GM12873 (cell line): ENCODE results near the gene RNF186.
A peak's percentile ranks its signal among the peaks of the same experiment; 100 is the strongest.

Experiments used
- CTCF ChIP-seq: IDR thresholded peaks from 2 replicates; pipeline ENCODE4 v1.5.1; 2012; ENCODE audit warnings: low read depth, mild to moderate bottlenecking, moderate library complexity, low read length, control low read depth; ENCODE audit not compliant: insufficient read depth; ENCODE audit errors: missing control alignments

The RNF186 gene

GRCh38 chr1:19799230-19800075 is 15.6 kb downstream of the RNF186 start, which contains the start of gene TMCO4:
Gene TMCO4 (minus strand): TSS chr1:19799916. CDS start chr1:19780758, 19,158 bp downstream.
- TF ChIP-seq CTCF: peak; percentile 45

GRCh38 chr1:19798486-19799229 is 16.4 kb downstream of the RNF186 start:
- no peak for TF ChIP-seq CTCF

- TF ChIP-seq CTCF: no peak
These were observed 17.3 kb downstream of the RNF186 start for GRCh38 chr1:19797827-19798226.

- TF ChIP-seq CTCF: no peak
These were observed 20.5 kb downstream of the RNF186 start for GRCh38 chr1:19794583-19794982.

- TF ChIP-seq CTCF: no peak
These were observed 21.6 kb downstream of the RNF186 start for GRCh38 chr1:19793360-19794046.

- TF ChIP-seq CTCF: no peak
These were observed 22.7 kb downstream of the RNF186 start for GRCh38 chr1:19792237-19793002.
